Heart right ventricle (tissue), 16 donors: ENCODE results near the gene CFAP54. TPM values are rescaled to one million over a fixed set of nuclear protein-coding genes. Genes with fewer than 3 reads are reported as not detected.

Experiments
- ATAC-seq, 8 donors: fragments of 200-7000 bp; cut with Tn5 transposase; one replicate each; pipeline ENCODE4 v1.9.1; 2020; ENCODE audit warnings: mild to moderate bottlenecking in 8 of 8, moderate library complexity in 8 of 8, moderate number of reproducible peaks in 1 of 8
- DNase-seq, 2 donors: peaks; one replicate each; pipeline ENCODE4 v3.0.0-alpha.2; 2020
- H3K27ac ChIP-seq, 10 donors: fragments of 200-600 bp; sonication (generic) in 2 of 10; one replicate each; pipeline versions ENCODE4 v1.5.0 to v1.8.0; 2020 to 2022; ENCODE audit warnings: mild to moderate bottlenecking in 3 of 10
- H3K27me3 ChIP-seq, 7 donors: fragments of 200-600 bp; one replicate each; pipeline ENCODE4 v1.8.0; 2021 to 2022; ENCODE audit warnings: mild to moderate bottlenecking in 2 of 7
- H3K36me3 ChIP-seq, 9 donors: fragments of 200-600 bp; sonication (generic) in 1 of 9; one replicate each; pipeline versions ENCODE4 v1.5.0 to v1.8.0; 2020 to 2022; ENCODE audit warnings: mild to moderate bottlenecking in 2 of 9
- H3K4me1 ChIP-seq, 9 donors: fragments of 200-600 bp; sonication (generic) in 1 of 9; one replicate each; pipeline versions ENCODE4 v1.5.0 to v1.8.0; 2020 to 2022; ENCODE audit warnings: mild to moderate bottlenecking in 4 of 9
- H3K4me3 ChIP-seq, 10 donors: fragments of 200-600 bp; sonication (generic) in 2 of 10; one replicate each; pipeline versions ENCODE4 v1.5.0 to v1.8.0; 2020 to 2022; ENCODE audit warnings: mild to moderate bottlenecking in 7 of 10, moderate library complexity in 2 of 10
- H3K9me3 ChIP-seq, 11 donors: fragments of 200-600 bp in 10 of 11; sonication (generic) in 2 of 11; one replicate each; pipeline versions ENCODE4 v1.5.0 to v1.8.0; 2013 to 2022; ENCODE audit warnings: mild to moderate bottlenecking in 2 of 11, control low read depth in 1 of 11, moderate library complexity in 1 of 11
- WGBS, 2 donors: extraction: QIAGEN DNeasy Blood & Tissue Kit; methylation state at CpG; one replicate each; pipeline ENCODE4 v1.1.7; 2013; ENCODE audit warnings: inconsistent platforms in 1 of 2; 5-methylcytosine and 5-hydroxymethylcytosine counted together
- intact Hi-C, 10 donors: fragments of 100-400 bp; cut with DNase I; formaldehyde crosslinking; loops; one replicate each; pipeline versions ENCODE4 v1.11.1 to v1.14.2; 2022
- polyA plus RNA-seq, 2 donors: library from polyadenylated mRNA; stranded (reverse); fragments of 200-250 nt; gene quantifications; one replicate each; pipeline ENCODE4 v1.2.3, GENCODE V29; 2013
- total RNA-seq, 10 donors: library from RNA; stranded (reverse); fragmentation: NEBNext Ultra II Directional in 3 of 10; extraction: Animal tissue kit (Norgen Biotek cat#: 25700) in 3 of 10; gene quantifications; one replicate each; pipeline versions ENCODE4 v1.2.1 to v1.2.4, GENCODE V29; 2021 to 2023
- TF ChIP-seq, protein P1 (sequence below), 9 donors: fragments of 200-600 bp; sonication (generic) in 2 of 9; IDR thresholded peaks; one replicate each; pipeline versions ENCODE4 v1.5.0 to v1.8.0; 2021 to 2022; ENCODE audit warnings: antibody characterized with exemption in 9 of 9, mild to moderate bottlenecking in 5 of 9, moderate library complexity in 1 of 9
- donor health status: Arrhythmogenic right ventricular cardiomyopathy.
- donor health status: ischemic (EF 13 %, LVEDD 7.1; RV severe dilation, severe dysfunction).
- donor health status: healthy with polysubstance abuse.
- donor health status: DM: no; HTN: yes; CAD: no.
- donor health status: DM: no; HTN: no; CAD: no.
- donor health status: ischemic (EF 25% LVEDD 6.9; RV normal size, moderate dysfunction).
- donor health status: ischemic (EF 25% LVEDD 5.7; RV mildly dilated, moderate dysfunction).
- donor health status: healthy.
- donor health status: DM: yes; HTN: yes; CAD: no.
- donor health status: Ischemic cardiomyopathy.
- donor health status: ischemic (EF 35%, LVEDD 5.7; RV mildly dilated, moderate dysfunction).
- donor health status: nonischemic (EF 11% LVEDD 7.7; RV severe dilation, severe dysfunction).
- donor health status: DM: yes; HTN: yes; CAD: no.
- donor health status: PGD.
- donor health status: ischemic (EF 29% LVEDD 5.4; RV normal size, mild dysfunction).
- donor health status: nonischemic (EF 23%, LVEDD 6.1; RV moderate dilation, normal function).

Gene CFAP54
- total and polyA plus RNA-seq, 12 donors, result 0.07 to 0.35 (median 0.21) TPM; not detected in 2

- Histone ChIP-seq H3K27me3 (peaks cover 0 to 4% (median 0%) of the 10 kb centered on the region in 7 donors), H3K9me3 (no peaks in the 10 kb centered on the region), H3K36me3 (no peaks in the 10 kb centered on the region), H3K4me3 (no peak overlapping the region), H3K27ac (no peak overlapping the region), H3K4me1 (peaks cover 0 to 6% (median 0%) of the 10 kb centered on the region in 9 donors)
- no peak for ATAC-seq
- TF ChIP-seq, protein P1, sequence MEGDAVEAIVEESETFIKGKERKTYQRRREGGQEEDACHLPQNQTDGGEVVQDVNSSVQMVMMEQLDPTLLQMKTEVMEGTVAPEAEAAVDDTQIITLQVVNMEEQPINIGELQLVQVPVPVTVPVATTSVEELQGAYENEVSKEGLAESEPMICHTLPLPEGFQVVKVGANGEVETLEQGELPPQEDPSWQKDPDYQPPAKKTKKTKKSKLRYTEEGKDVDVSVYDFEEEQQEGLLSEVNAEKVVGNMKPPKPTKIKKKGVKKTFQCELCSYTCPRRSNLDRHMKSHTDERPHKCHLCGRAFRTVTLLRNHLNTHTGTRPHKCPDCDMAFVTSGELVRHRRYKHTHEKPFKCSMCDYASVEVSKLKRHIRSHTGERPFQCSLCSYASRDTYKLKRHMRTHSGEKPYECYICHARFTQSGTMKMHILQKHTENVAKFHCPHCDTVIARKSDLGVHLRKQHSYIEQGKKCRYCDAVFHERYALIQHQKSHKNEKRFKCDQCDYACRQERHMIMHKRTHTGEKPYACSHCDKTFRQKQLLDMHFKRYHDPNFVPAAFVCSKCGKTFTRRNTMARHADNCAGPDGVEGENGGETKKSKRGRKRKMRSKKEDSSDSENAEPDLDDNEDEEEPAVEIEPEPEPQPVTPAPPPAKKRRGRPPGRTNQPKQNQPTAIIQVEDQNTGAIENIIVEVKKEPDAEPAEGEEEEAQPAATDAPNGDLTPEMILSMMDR (IDR thresholded peaks at IDR 0.05), result no peak
- no peak for DNase-seq
- 91 to 98% methylated on average over 5 of the region's 5 CpGs for WGBS, 2 donors
- intact Hi-C loops, result loop anchor here in 2 of 10 donors (10.0 kb wide), 1 partner anchor 77 kb away; the partner anchor contains the start of gene CDK17 (in 2 of the 2)
These were observed 7.3 kb upstream of the CFAP54 start for GRCh38 chr12:96482086-96482485.

- no peak overlapping the region for H3K27ac ChIP-seq
- H3K4me1 ChIP-seq, result peaks cover 0 to 14% (median 0%) of the 10 kb centered on the region in 9 donors
- H3K9me3 ChIP-seq, result no peaks in the 10 kb centered on the region
- TF ChIP-seq, protein P1 (IDR thresholded peaks at IDR 0.05), result no peak
- peaks cover 0 to 4% (median 0%) of the 10 kb centered on the region in 7 donors for H3K27me3 ChIP-seq
- H3K36me3 ChIP-seq, result no peaks in the 10 kb centered on the region
- intact Hi-C loops, result loop anchor here in 2 of 10 donors (10.0 kb wide), 1 partner anchor 78 kb away; the partner anchor contains the start of gene CDK17 (in 2 of the 2)
- H3K4me3 ChIP-seq, result no peak overlapping the region
- DNase-seq (no peak), ATAC-seq (no peak)
- WGBS, 2 donors, result 85 to 93% methylated on average over 2 of the region's 2 CpGs
These were observed 6.3 kb upstream of the CFAP54 start for GRCh38 chr12:96483116-96483515.

DNA sequence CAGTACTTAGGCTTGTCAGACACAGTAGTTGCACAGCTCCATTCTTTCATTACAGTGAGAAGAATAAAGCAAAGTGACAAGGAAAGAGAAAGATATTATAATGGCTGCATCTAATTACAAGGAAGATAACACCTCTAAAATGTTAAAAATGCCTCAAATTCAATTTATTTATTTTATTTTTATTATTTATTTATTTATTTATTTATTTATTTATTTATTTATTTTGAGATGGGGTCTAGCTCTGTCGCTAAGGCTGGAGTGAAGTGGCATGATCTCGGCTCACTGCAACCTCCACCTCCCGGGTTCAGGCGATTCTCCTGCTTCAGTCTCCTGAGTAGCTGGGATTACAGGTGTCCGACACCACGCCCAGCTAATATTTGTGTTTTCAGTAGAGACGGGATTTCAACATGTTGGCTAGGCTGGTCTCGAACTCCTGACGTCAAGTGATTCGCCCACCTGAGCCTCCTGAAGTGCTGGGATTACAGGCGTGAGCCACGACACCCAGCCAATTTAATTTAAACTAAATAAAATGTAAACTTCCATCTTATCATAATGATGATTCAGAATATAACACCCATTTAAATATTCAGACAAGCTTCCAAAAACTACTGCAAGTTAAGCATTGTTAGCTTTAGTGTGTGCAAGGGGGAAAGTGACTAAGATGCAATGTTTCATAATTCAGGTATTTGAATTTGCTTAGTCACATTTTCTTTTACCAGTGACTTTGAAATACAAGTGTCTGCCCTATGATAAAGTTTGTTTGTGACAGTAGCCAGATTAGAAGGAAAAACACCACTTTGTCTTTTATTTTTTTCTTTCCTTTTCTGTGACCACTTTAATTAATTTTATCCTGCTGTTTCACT lies 2.4 kb upstream of the CFAP54 start:
- peaks cover 0 to 23% (median 4%) of the 10 kb centered on the region in 9 donors for H3K4me1 ChIP-seq
- H3K36me3 ChIP-seq, result no peaks in the 10 kb centered on the region
- peaks cover 0 to 4% (median 0%) of the 10 kb centered on the region in 7 donors for H3K27me3 ChIP-seq
- ATAC-seq, result no peak
- no peak for DNase-seq
- H3K9me3 ChIP-seq, result no peaks in the 10 kb centered on the region
- TF ChIP-seq, protein P1 (IDR thresholded peaks at IDR 0.05), result no peak
- 95 to 97% methylated on average over 12 of the region's 12 CpGs for WGBS, 2 donors
- no peak overlapping the region for H3K27ac ChIP-seq
- no peak overlapping the region for H3K4me3 ChIP-seq
- intact Hi-C loops, result loop anchor here in 4 of 10 donors (5.0 to 10.0 kb wide), 4 partner anchors 35 to 85 kb away; partner anchors contain the start of gene CDK17 (in 3 of the 4)

DNA sequence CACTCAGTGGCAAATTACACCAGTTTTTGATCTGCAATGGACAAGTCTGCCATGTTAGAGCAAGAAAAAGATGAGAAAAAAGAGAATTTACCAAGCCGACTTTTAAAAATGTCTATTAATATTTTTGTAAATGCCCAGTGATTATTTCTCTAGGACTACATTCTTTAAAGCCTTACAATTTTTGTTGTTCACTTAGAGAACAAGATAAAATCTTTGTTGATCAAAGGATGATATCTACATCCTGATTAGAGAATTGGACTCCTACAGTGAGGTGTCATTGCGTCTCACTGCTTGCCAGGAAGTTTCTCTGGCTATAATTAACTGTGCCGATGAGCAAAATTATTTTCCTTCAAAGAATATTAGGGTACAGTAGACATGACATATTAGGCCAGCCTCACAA lies 1.7 kb upstream of the CFAP54 start:
- Histone ChIP-seq H3K4me1 (peaks cover 0 to 23% (median 4%) of the 10 kb centered on the region in 9 donors), H3K4me3 (no peak overlapping the region), H3K36me3 (no peaks in the 10 kb centered on the region), H3K27ac (no peak overlapping the region), H3K27me3 (no peaks in the 10 kb centered on the region), H3K9me3 (no peaks in the 10 kb centered on the region)
- ATAC-seq (no peak), DNase-seq (no peak)
- 72 to 79% methylated on average over 3 of the region's 3 CpGs for WGBS, 2 donors
- TF ChIP-seq, protein P1 (IDR thresholded peaks at IDR 0.05), result no peak
- intact Hi-C loops, result loop anchor here in 4 of 10 donors (2.0 to 10.0 kb wide), 5 partner anchors 29 to 85 kb away; partner anchors contain the start of gene CDK17 (in 3 of the 4)
